ENCODE measurements around the gene PFKL.
"Not testable (repeated sequence)": the region's sequence is repeated elsewhere in the genome, so short reads cannot be mapped to it uniquely, and the experiment has no call there.

The PFKL gene

GRCh38 chr21:44279354-44280260 is 20.2 kb upstream of the PFKL start:
- no peak for DNase-seq

GRCh38 chr21:44281801-44282200 is 18.1 kb upstream of the PFKL start:
- DNase-seq = no peak

- DNase-seq = no peak
These were observed 17.5 kb upstream of the PFKL start for GRCh38 chr21:44282370-44282769.

- not testable (repeated sequence) for DNase-seq
These were observed 16.6 kb upstream of the PFKL start for GRCh38 chr21:44283211-44283785.

- DNase-seq = no peak
These were observed 15.9 kb upstream of the PFKL start for GRCh38 chr21:44283948-44284347.

GRCh38 chr21:44285138-44285992 is 14.5 kb upstream of the PFKL start, which contains the start of gene AIRE:
AIRE (plus strand) TSS chr21:44285876; CDS start chr21:44286007, 131 bp downstream.
- DNase-seq = no peak

GRCh38 chr21:44286086-44286715 is 13.7 kb upstream of the PFKL start:
- no peak for DNase-seq

- no peak for DNase-seq
These were observed 12.9 kb upstream of the PFKL start for GRCh38 chr21:44286716-44287632.

- no peak for DNase-seq
These were observed 11.4 kb upstream of the PFKL start for GRCh38 chr21:44288251-44289110.

GRCh38 chr21:44289381-44290010 is 10.4 kb upstream of the PFKL start:
- no peak for DNase-seq

- DNase-seq = no peak
These were observed 9.4 kb upstream of the PFKL start for GRCh38 chr21:44290327-44291077.

GRCh38 chr21:44291078-44291935 is 8.5 kb upstream of the PFKL start:
- DNase-seq = no peak

GRCh38 chr21:44291936-44292811 is 7.7 kb upstream of the PFKL start:
- DNase-seq = no peak

- DNase-seq = no peak
These were observed 7.0 kb upstream of the PFKL start for GRCh38 chr21:44292812-44293195.

GRCh38 chr21:44293551-44294231 is 6.2 kb upstream of the PFKL start:
- no peak for DNase-seq

GRCh38 chr21:44294391-44295162 is 5.3 kb upstream of the PFKL start:
- DNase-seq = no peak
